SK-N-SH (cell line): ENCODE data around the gene KLHL30. TPM values are rescaled to one million over a fixed set of nuclear protein-coding genes. Genes with fewer than 3 reads are reported as not detected.

ENCODE experiments used
- CTCF ChIA-PET: fragments of 300-600, 350-600 bp; formaldehyde crosslinking; extraction: SDS; loops from one replicate; lab custom pipeline; 2021; lab: Yijun Ruan, JAX
- POLR2A ChIA-PET: fragments of 350-600 bp; sonication (Branson Sonifier 250); formaldehyde crosslinking; extraction: SDS; loops from one replicate; lab custom pipeline; 2020; ENCODE audit warnings: antibody characterized with exemption, inconsistent platforms; lab: Yijun Ruan, JAX
- DNase-seq: peaks from one replicate; pipeline ENCODE4 v3.0.0; 2012
- H2AFZ ChIP-seq: fragments of 200-600 bp; sonication (generic); 2 replicates; pipeline ENCODE4 v1.8.1; 2016; ENCODE audit warnings: antibody characterized with exemption, mild to moderate bottlenecking, low read depth
- H3F3A ChIP-seq: fragments of 200-600 bp; sonication (generic); replicated peaks from 2 replicates; pipeline ENCODE3; 2016; ENCODE audit warnings: antibody characterized with exemption, mild to moderate bottlenecking; ENCODE audit not compliant: insufficient read depth
- H3K27ac ChIP-seq, 2 experiments: fragments of 200-500 bp in 1 of 2; fragments of 200-600 bp in 1 of 2; sonication (Bioruptor generic) in 1 of 2; sonication (generic), shearing (Covaris generic) in 1 of 2; 2 replicates each; pipeline versions ENCODE4 v1.5.1 to v1.6.1; 2014 to 2016; ENCODE audit warnings: low read depth in 2 of 2, inconsistent platforms in 1 of 2, low read length in 1 of 2, mild to moderate bottlenecking in 1 of 2, mixed read lengths in 1 of 2
- H3K27me3 ChIP-seq: fragments of 200-600 bp; sonication (generic), shearing (Covaris generic); 2 replicates; pipeline ENCODE4 v1.6.1; 2016; ENCODE audit warnings: mixed run types; ENCODE audit not compliant: insufficient read depth
- H3K36me3 ChIP-seq, 2 experiments: fragments of 200-500 bp in 1 of 2; fragments of 200-600 bp in 1 of 2; sonication (Bioruptor generic) in 1 of 2; sonication (generic) in 1 of 2; replicated peaks in 1 of 2; 2 replicates each; pipeline versions ENCODE3 to v1.5.1; 2014 to 2016; ENCODE audit warnings: low read length in 1 of 2, mild to moderate bottlenecking in 1 of 2; ENCODE audit not compliant: insufficient read depth in 2 of 2, control insufficient read depth in 1 of 2
- H3K4me1 ChIP-seq, 2 experiments: fragments of 200-500 bp in 1 of 2; fragments of 200-600 bp in 1 of 2; sonication (Bioruptor generic) in 1 of 2; sonication (generic), shearing (Covaris generic) in 1 of 2; 2 replicates each; pipeline versions ENCODE4 v1.5.1 to v1.6.1; 2014 to 2016; ENCODE audit warnings: low read depth in 1 of 2, low read length in 1 of 2, mixed run types in 1 of 2; ENCODE audit not compliant: insufficient read depth in 2 of 2, control insufficient read depth in 1 of 2
- H3K4me2 ChIP-seq: fragments of 200-600 bp; sonication (generic), shearing (Covaris generic); 2 replicates; pipeline ENCODE4 v1.6.1; 2017; ENCODE audit warnings: mixed run types
- H3K4me3 ChIP-seq, 2 experiments: fragments of 200-500 bp in 1 of 2; fragments of 200-600 bp in 1 of 2; sonication (Bioruptor generic) in 1 of 2; sonication (generic), shearing (Covaris generic) in 1 of 2; 2 replicates each; pipeline versions ENCODE4 v1.5.1 to v1.8.1; 2014 to 2016; ENCODE audit warnings: low read depth in 2 of 2, inconsistent platforms in 1 of 2, low read length in 1 of 2, mild to moderate bottlenecking in 1 of 2, mixed read lengths in 1 of 2, moderate library complexity in 1 of 2
- H3K79me2 ChIP-seq: fragments of 200-600 bp; sonication (generic); 2 replicates; pipeline ENCODE4 v1.8.1; 2017; ENCODE audit warnings: mild to moderate bottlenecking; ENCODE audit not compliant: insufficient read depth
- H3K9ac ChIP-seq: fragments of 200-600 bp; sonication (generic); 2 replicates; pipeline ENCODE4 v1.6.1; 2017; ENCODE audit warnings: mixed run types
- H3K9me2 ChIP-seq: fragments of 200-600 bp; sonication (generic); 2 replicates; pipeline ENCODE4 v1.6.1; 2017; ENCODE audit warnings: mixed run types
- H3K9me3 ChIP-seq: fragments of 200-600 bp; sonication (generic); 2 replicates; pipeline ENCODE4 v1.6.1; 2017; ENCODE audit warnings: mixed run types, mild to moderate bottlenecking, moderate library complexity
- H4K20me1 ChIP-seq: fragments of 200-600 bp; sonication (generic); 2 replicates; pipeline ENCODE4 v1.6.1; 2017; ENCODE audit warnings: mild to moderate bottlenecking, mixed run types; ENCODE audit not compliant: insufficient read depth
- CHD2 ChIP-seq: fragments of 150-350 bp; IDR thresholded peaks from 2 replicates; pipeline ENCODE4 v1.6.1; 2018; ENCODE audit warnings: low read length; ENCODE audit not compliant: partially characterized antibody
- ELF1 ChIP-seq: IDR thresholded peaks from 2 replicates; pipeline ENCODE4 v1.4.0; 2012
- FOSL2 ChIP-seq: IDR thresholded peaks from 2 replicates; pipeline ENCODE4 v1.4.0; 2012; ENCODE audit warnings: low read depth, mild to moderate bottlenecking, moderate library complexity, borderline replicate concordance
- JUND ChIP-seq: IDR thresholded peaks from 2 replicates; pipeline ENCODE4 v1.4.0; 2012
- MXI1 ChIP-seq: IDR thresholded peaks from 2 replicates; pipeline ENCODE4 v1.6.1; 2012; ENCODE audit warnings: mild to moderate bottlenecking, low read depth, low read length, improper control_type of control experiment
- NFIC ChIP-seq: IDR thresholded peaks from 2 replicates; pipeline ENCODE4 v1.4.0; 2012; ENCODE audit warnings: borderline replicate concordance
- RAD21 ChIP-seq: IDR thresholded peaks from 2 replicates; pipeline ENCODE4 v1.6.1; 2012; ENCODE audit warnings: mild to moderate bottlenecking, low read length
- RCOR1 ChIP-seq: fragments of 150-350 bp; IDR thresholded peaks from 2 replicates; pipeline ENCODE4 v1.6.1; 2017; ENCODE audit warnings: antibody characterized with exemption, low read length
- REST ChIP-seq: IDR thresholded peaks from 2 replicates; pipeline ENCODE4 v1.6.1; 2012; ENCODE audit warnings: mild to moderate bottlenecking, low read depth, low read length, moderate library complexity
- ZBTB33 ChIP-seq: IDR thresholded peaks from 2 replicates; pipeline ENCODE4 v1.4.0; 2012; ENCODE audit warnings: low read depth, borderline replicate concordance
- whole genome bisulfite sequencing: methylation state at CpG from one replicate; pipeline ENCODE4 v1.1.6; 2017; ENCODE audit warnings: low lambda C conversion rate; 5-methylcytosine and 5-hydroxymethylcytosine counted together
- polyA plus RNA-seq, 3 experiments: library from polyadenylated mRNA; depleted of rRNA; stranded (reverse); fragments of >200 nt; gene quantifications; 2 replicates each; pipeline ENCODE4 v1.2.3, GENCODE V29; 2012
- TF ChIP-seq, protein P1 (sequence below): IDR thresholded peaks from 2 replicates; pipeline ENCODE4 v1.4.0; 2012; ENCODE audit warnings: low read depth, borderline replicate concordance

Gene KLHL30
- polyA plus RNA-seq, 1 of the 3 experiments (the other 2 are of a cell fraction) = not detected

DNA sequence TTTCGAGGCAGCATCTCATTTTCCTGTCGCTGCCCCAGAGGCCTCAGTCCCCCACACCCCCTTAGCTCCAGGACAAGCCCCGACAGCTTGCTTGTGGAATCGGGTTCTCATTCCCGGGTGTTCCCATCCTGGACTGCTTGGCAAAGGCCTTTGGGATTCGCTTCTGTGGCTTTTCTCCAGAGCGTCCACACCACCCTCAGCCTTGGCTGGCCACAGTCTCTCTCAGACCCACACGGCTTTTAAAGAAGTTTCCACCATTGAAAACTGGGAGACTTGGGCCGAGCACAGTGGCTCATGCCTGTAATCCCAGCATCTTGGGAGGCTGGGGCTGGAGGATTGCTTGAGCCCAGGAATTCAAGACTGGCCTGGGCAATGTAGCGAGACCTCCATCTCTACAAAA lies 35.6 kb upstream of the KLHL30 start:
- H3K36me3 ChIP-seq = no peaks in the 10 kb centered on the region
- TF ChIP-seq MXI1 (no peak), REST (no peak), JUND (no peak), RAD21 (no peak), NFIC (no peak), FOSL2 (no peak), RCOR1 (no peak), ZBTB33 (no peak), ELF1 (no peak), CHD2 (no peak)
- TF ChIP-seq, protein P1, sequence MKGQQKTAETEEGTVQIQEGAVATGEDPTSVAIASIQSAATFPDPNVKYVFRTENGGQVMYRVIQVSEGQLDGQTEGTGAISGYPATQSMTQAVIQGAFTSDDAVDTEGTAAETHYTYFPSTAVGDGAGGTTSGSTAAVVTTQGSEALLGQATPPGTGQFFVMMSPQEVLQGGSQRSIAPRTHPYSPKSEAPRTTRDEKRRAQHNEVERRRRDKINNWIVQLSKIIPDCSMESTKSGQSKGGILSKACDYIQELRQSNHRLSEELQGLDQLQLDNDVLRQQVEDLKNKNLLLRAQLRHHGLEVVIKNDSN = no peak
- TF ChIP-seq, all 33 proteins: peak for 0
- no peak overlapping the region for H3K4me2 ChIP-seq
- H2AFZ ChIP-seq = no peak overlapping the region
- DNase-seq = no peak
- ChIA-PET POLR2A (no interaction called here), CTCF (interaction anchor here (1.4 kb wide), 1 partner anchor 160 kb away, joined by 4 read pairs; no protein-coding TSS in a partner anchor)
- H3K27me3 ChIP-seq = no peaks in the 10 kb centered on the region
- H3K9me2 ChIP-seq = no peaks in the 10 kb centered on the region
- no peaks in the 10 kb centered on the region for H3K79me2 ChIP-seq
- no peak overlapping the region for H3K4me3 ChIP-seq
- no peaks in the 10 kb centered on the region for H4K20me1 ChIP-seq
- H3K27ac ChIP-seq = no peak overlapping the region
- H3F3A ChIP-seq = no peaks in the 10 kb centered on the region
- H3K9ac ChIP-seq = no peak overlapping the region
- H3K9me3 ChIP-seq = no peaks in the 10 kb centered on the region
- WGBS = 90% methylated on average over 10 of the region's 10 CpGs
- H3K4me1 ChIP-seq = peaks cover 3 to 9% of the 10 kb centered on the region in 2 experiments; a peak in 2 of 4 replicates
